ENCODE results near the gene ECE1.

The ECE1 gene

GRCh38 chr1:21263052-21263429 lies 27.2 kb downstream of the ECE1 start:
- H3K27me3 ChIP-seq (ENCODE audit: insufficient read depth, low read length, poor library complexity): no peaks in the 10 kb centered on the region
- TF ChIP-seq, protein P1, sequence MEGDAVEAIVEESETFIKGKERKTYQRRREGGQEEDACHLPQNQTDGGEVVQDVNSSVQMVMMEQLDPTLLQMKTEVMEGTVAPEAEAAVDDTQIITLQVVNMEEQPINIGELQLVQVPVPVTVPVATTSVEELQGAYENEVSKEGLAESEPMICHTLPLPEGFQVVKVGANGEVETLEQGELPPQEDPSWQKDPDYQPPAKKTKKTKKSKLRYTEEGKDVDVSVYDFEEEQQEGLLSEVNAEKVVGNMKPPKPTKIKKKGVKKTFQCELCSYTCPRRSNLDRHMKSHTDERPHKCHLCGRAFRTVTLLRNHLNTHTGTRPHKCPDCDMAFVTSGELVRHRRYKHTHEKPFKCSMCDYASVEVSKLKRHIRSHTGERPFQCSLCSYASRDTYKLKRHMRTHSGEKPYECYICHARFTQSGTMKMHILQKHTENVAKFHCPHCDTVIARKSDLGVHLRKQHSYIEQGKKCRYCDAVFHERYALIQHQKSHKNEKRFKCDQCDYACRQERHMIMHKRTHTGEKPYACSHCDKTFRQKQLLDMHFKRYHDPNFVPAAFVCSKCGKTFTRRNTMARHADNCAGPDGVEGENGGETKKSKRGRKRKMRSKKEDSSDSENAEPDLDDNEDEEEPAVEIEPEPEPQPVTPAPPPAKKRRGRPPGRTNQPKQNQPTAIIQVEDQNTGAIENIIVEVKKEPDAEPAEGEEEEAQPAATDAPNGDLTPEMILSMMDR (IDR thresholded peaks at IDR 0.05; ENCODE audit: borderline replicate concordance, extremely low read depth, low read length, poor library complexity, severe bottlenecking): no peak
- TF ChIP-seq EZH2 (IDR thresholded peaks at IDR 0.05; ENCODE audit: borderline replicate concordance, low read depth, low read length, severe bottlenecking): no peak
- H3K36me3 ChIP-seq (ENCODE audit: insufficient read depth, low read length): no peaks in the 10 kb centered on the region
- H3K9ac ChIP-seq (ENCODE audit: low read depth, low read length): no peak overlapping the region
- H4K20me1 ChIP-seq (ENCODE audit: insufficient read depth, low read length): peaks cover 4% of the 10 kb centered on the region; the same call in 1 of the 2 replicates
- no peak overlapping the region for H2AFZ ChIP-seq (ENCODE audit: low read depth, low read length)
- H3K4me3 ChIP-seq (ENCODE audit: low read depth in 1 of 2, low read length in 2 of 2): no peak overlapping the region
- no peak overlapping the region for H3K4me2 ChIP-seq (ENCODE audit: insufficient read depth, low read length)
- DNase-seq: no peak
- ATAC-seq (ENCODE audit: insufficient read depth, low read depth): no peak
- no peaks in the 10 kb centered on the region for H3K4me1 ChIP-seq (ENCODE audit: insufficient read depth, low read length)
- H3K27ac ChIP-seq (ENCODE audit: low read length): no peak overlapping the region
- no peaks in the 10 kb centered on the region for H3K9me3 ChIP-seq (ENCODE audit: insufficient read depth, low read length, severe bottlenecking)
- H3K79me2 ChIP-seq (ENCODE audit: insufficient read depth, low read length): no peaks in the 10 kb centered on the region

DNA sequence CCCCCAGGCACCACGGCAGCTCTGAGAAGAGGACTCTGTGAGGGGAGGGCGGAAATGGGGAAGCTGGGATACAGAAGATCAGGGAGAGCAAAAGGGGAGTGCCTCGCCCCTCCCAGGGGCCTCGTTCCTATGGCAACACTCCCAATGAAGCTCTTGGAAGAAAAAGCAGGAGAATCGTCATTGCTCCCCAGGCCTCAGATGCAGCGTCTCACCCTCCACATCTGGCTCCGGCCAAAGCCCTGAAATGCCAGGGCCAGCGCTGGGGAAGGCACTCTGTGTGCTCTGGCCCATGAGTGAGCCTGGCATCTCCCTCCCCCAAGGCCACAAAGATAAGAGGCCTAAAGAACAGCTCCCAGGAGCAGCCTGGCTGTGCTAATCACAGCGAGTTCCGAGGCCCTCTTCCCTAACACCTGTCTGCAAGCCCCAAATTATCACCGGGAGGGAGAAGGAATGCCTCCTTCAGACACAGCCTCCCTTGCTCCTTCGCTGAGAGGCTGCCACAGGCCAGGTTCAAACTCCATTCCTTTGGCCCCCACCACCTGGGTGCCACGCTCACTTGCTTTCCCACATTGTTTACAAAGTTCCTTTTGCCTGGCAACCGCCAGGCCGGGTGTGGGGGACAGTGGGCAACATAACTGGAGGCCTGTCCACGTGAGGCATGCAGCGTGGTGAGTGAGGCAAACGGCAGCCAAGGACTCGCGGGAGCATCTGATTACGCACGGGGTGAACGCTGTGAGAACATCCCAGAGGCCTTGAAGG lies 27.8 kb downstream of the ECE1 start:
- Histone ChIP-seq H3K36me3 (ENCODE audit: insufficient read depth, low read length) (peaks cover under 1% of the 10 kb centered on the region; the same call in 1 of the 2 replicates), H3K4me3 (ENCODE audit: low read depth in 1 of 2, low read length in 2 of 2) (no peak overlapping the region), H3K27ac (ENCODE audit: low read length) (no peak overlapping the region), H3K79me2 (ENCODE audit: insufficient read depth, low read length) (no peaks in the 10 kb centered on the region), H3K4me1 (ENCODE audit: insufficient read depth, low read length) (no peaks in the 10 kb centered on the region), H4K20me1 (ENCODE audit: insufficient read depth, low read length) (peaks cover 4% of the 10 kb centered on the region; the same call in 1 of the 2 replicates), H3K27me3 (ENCODE audit: insufficient read depth, low read length, poor library complexity) (no peaks in the 10 kb centered on the region), H2AFZ (ENCODE audit: low read depth, low read length) (no peak overlapping the region), H3K9me3 (ENCODE audit: insufficient read depth, low read length, severe bottlenecking) (no peaks in the 10 kb centered on the region), H3K9ac (ENCODE audit: low read depth, low read length) (no peak overlapping the region), H3K4me2 (ENCODE audit: insufficient read depth, low read length) (no peak overlapping the region)
- DNase-seq (no peak), ATAC-seq (ENCODE audit: insufficient read depth, low read depth) (no peak)
- TF ChIP-seq EZH2 (IDR thresholded peaks at IDR 0.05; ENCODE audit: borderline replicate concordance, low read depth, low read length, severe bottlenecking): no peak
- TF ChIP-seq, protein P1 (IDR thresholded peaks at IDR 0.05; ENCODE audit: borderline replicate concordance, extremely low read depth, low read length, poor library complexity, severe bottlenecking): no peak

DNA sequence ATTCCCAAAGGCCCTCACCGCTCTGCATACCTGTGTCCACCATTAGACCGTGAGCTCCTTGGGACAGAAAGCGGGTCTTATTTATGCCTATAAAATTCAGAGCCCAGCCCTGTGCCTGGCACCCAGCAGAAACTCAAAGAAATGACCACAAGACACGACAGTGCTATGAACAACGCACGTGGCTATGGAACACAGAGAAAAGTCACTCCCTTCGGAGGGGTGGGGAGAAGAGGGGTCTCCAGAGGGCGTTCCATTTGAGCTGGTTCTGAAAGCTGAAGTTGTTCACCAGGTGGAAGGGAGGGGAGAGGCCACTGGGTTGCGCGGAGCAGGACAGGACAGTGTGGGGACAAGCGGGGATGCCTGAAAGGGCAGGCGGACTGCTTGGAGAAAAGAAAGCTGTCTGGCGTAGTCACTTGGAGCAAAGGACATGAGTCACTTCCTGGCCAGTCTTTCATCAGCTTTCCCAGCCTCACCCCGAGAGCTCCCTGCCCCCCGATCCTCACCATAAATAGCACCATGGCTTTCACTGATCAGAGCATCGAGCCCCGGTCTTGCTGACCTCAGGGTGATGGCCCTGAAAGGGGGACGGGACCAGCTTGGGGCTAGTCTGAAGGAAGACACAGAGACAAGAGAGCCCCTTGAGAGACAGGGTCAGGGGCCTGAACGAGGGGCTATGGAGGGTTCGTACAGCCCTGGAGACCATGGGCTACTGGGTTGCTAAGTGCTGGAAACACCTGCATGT lies 28.5 kb downstream of the ECE1 start:
- TF ChIP-seq EZH2 (IDR thresholded peaks at IDR 0.05; ENCODE audit: borderline replicate concordance, low read depth, low read length, severe bottlenecking): no peak
- TF ChIP-seq, protein P1 (IDR thresholded peaks at IDR 0.05; ENCODE audit: borderline replicate concordance, extremely low read depth, low read length, poor library complexity, severe bottlenecking): no peak
- Histone ChIP-seq H3K27me3 (ENCODE audit: insufficient read depth, low read length, poor library complexity) (no peaks in the 10 kb centered on the region), H4K20me1 (ENCODE audit: insufficient read depth, low read length) (peaks cover 4% of the 10 kb centered on the region; the same call in 1 of the 2 replicates), H3K9me3 (ENCODE audit: insufficient read depth, low read length, severe bottlenecking) (no peaks in the 10 kb centered on the region), H3K36me3 (ENCODE audit: insufficient read depth, low read length) (peaks cover 5% of the 10 kb centered on the region), H3K27ac (ENCODE audit: low read length) (no peak overlapping the region), H2AFZ (ENCODE audit: low read depth, low read length) (no peak overlapping the region), H3K9ac (ENCODE audit: low read depth, low read length) (no peak overlapping the region), H3K4me3 (ENCODE audit: low read depth in 1 of 2, low read length in 2 of 2) (no peak overlapping the region), H3K4me1 (ENCODE audit: insufficient read depth, low read length) (no peaks in the 10 kb centered on the region), H3K79me2 (ENCODE audit: insufficient read depth, low read length) (no peaks in the 10 kb centered on the region), H3K4me2 (ENCODE audit: insufficient read depth, low read length) (no peak overlapping the region)
- ATAC-seq (ENCODE audit: insufficient read depth, low read depth): no peak
- DNase-seq: no peak

Data from DND-41 (cell line).